GM18870 (cell line): ENCODE results near the gene ATP6V0A4.
"Not testable (repeated sequence)": the region's sequence is repeated elsewhere in the genome, so short reads cannot be mapped to it uniquely, and the experiment has no call there.

Experiments
- ATAC-seq: cut with Tn5 transposase; IDR thresholded peaks from one replicate; pipeline ENCODE4 v1.9.1; 2021; ENCODE audit warnings: moderate library complexity; ENCODE audit not compliant: unreplicated experiment

ATP6V0A4 gene

GRCh38 chr7:138705167-138705566 lies 92.8 kb downstream of the ATP6V0A4 start:
- no peak for ATAC-seq

GRCh38 chr7:138701537-138701923 lies 96.5 kb downstream of the ATP6V0A4 start:
- no peak for ATAC-seq

- no peak for ATAC-seq
Measured at GRCh38 chr7:138700857-138701536, 97.0 kb downstream of the ATP6V0A4 start, which contains the start of gene SVOPL. SVOPL (minus strand) TSS chr7:138701362; CDS start chr7:138679045, 22,317 bp downstream.

- ATAC-seq, result no peak
Measured at GRCh38 chr7:138699661-138700060, 98.3 kb downstream of the ATP6V0A4 start.

GRCh38 chr7:138698281-138698680 lies 99.7 kb downstream of the ATP6V0A4 start:
- ATAC-seq, result no peak

- ATAC-seq, result no peak
Measured at GRCh38 chr7:138697535-138698182, 100.3 kb downstream of the ATP6V0A4 start.

- not testable (repeated sequence) for ATAC-seq
Measured at GRCh38 chr7:138695776-138696175, 102.2 kb downstream of the ATP6V0A4 start.

- no peak for ATAC-seq
Measured at GRCh38 chr7:138695106-138695505, 102.9 kb downstream of the ATP6V0A4 start.

- ATAC-seq, result no peak
Measured at GRCh38 chr7:138691178-138691577, 106.8 kb downstream of the ATP6V0A4 start.

- ATAC-seq, result no peak
Measured at GRCh38 chr7:138690495-138690894, 107.5 kb downstream of the ATP6V0A4 start.

- ATAC-seq, result not testable (repeated sequence)
Measured at GRCh38 chr7:138688037-138688436, 110.0 kb downstream of the ATP6V0A4 start.

GRCh38 chr7:138684340-138684739 lies 113.7 kb downstream of the ATP6V0A4 start:
- ATAC-seq, result no peak

- ATAC-seq, result no peak
Measured at GRCh38 chr7:138679793-138680192, 118.2 kb downstream of the ATP6V0A4 start.

GRCh38 chr7:138670594-138670993 lies 127.4 kb downstream of the ATP6V0A4 start:
- no peak for ATAC-seq

GRCh38 chr7:138669364-138669763 lies 128.6 kb downstream of the ATP6V0A4 start:
- no peak for ATAC-seq

- ATAC-seq, result no peak
Measured at GRCh38 chr7:138668946-138669345, 129.1 kb downstream of the ATP6V0A4 start.

- no peak for ATAC-seq
Measured at GRCh38 chr7:138668229-138668596, 129.8 kb downstream of the ATP6V0A4 start.

- ATAC-seq, result no peak
Measured at GRCh38 chr7:138667535-138668228, 130.3 kb downstream of the ATP6V0A4 start.

- no peak for ATAC-seq
Measured at GRCh38 chr7:138666385-138666784, 131.6 kb downstream of the ATP6V0A4 start.

GRCh38 chr7:138665669-138666140 lies 132.3 kb downstream of the ATP6V0A4 start:
- ATAC-seq, result no peak

- no peak for ATAC-seq
Measured at GRCh38 chr7:138665249-138665648, 132.7 kb downstream of the ATP6V0A4 start.
